Activated CD8-positive, alpha-beta memory T cell treated with anti-CD3 and anti-CD28 coated beads for 48 hours (primary cell): ENCODE results near the gene ELSPBP1.
"Not testable (repeated sequence)": the region's sequence is repeated elsewhere in the genome, so short reads cannot be mapped to it uniquely, and the experiment has no call there.

ENCODE experiments used
- DNase-seq, 3 experiments: peaks; one replicate each; pipeline ENCODE4 v3.0.0-alpha.2; 2020; ENCODE audit warnings: low read depth in 2 of 3, low spot score in 2 of 3

The ELSPBP1 gene

GRCh38 chr19:47994209-47994802, at the start of gene ELSPBP1:
Gene ELSPBP1 (plus strand): TSS chr19:47994632. CDS start chr19:48008668, 14,036 bp downstream.
- no peak for DNase-seq

GRCh38 chr19:47949852-47950521, 44.4 kb upstream of the ELSPBP1 start:
- DNase-seq, result peak in 1 of 3 experiments; percentile 10

GRCh38 chr19:47952132-47952531, 42.3 kb upstream of the ELSPBP1 start:
- DNase-seq, result not testable (repeated sequence)

GRCh38 chr19:47955936-47956335, 38.5 kb upstream of the ELSPBP1 start:
- DNase-seq, result not testable (repeated sequence)

- DNase-seq, result no peak
These were observed 20.9 kb upstream of the ELSPBP1 start for GRCh38 chr19:47973529-47973928.

- DNase-seq, result no peak
These were observed 3.1 kb upstream of the ELSPBP1 start for GRCh38 chr19:47991191-47991808.

- DNase-seq, result no peak
These were observed 2.4 kb upstream of the ELSPBP1 start, which contains the start of gene BSPH1 for GRCh38 chr19:47992070-47992469. Gene BSPH1 (minus strand): TSS chr19:47992170. CDS start chr19:47992081, 89 bp downstream.

- DNase-seq, result no peak
These were observed 1.8 kb downstream of the ELSPBP1 start for GRCh38 chr19:47996230-47996727.

GRCh38 chr19:47998800-47999199, 4.4 kb downstream of the ELSPBP1 start:
- no peak for DNase-seq

- DNase-seq, result no peak
These were observed 6.4 kb downstream of the ELSPBP1 start for GRCh38 chr19:48000846-48001245.

- DNase-seq, result no peak
These were observed 9.8 kb downstream of the ELSPBP1 start for GRCh38 chr19:48004236-48004635.

- peak in 1 of 3 experiments; percentile 0 for DNase-seq
These were observed 12.3 kb downstream of the ELSPBP1 start for GRCh38 chr19:48006762-48007161.

GRCh38 chr19:48010932-48011758, 16.7 kb downstream of the ELSPBP1 start:
- no peak for DNase-seq

GRCh38 chr19:48020686-48021085, 26.3 kb downstream of the ELSPBP1 start:
- DNase-seq, result no peak

- no peak for DNase-seq
These were observed 28.6 kb downstream of the ELSPBP1 start for GRCh38 chr19:48023011-48023410.

GRCh38 chr19:48023518-48023917, 29.1 kb downstream of the ELSPBP1 start:
- no peak for DNase-seq

- no peak for DNase-seq
These were observed 31.0 kb downstream of the ELSPBP1 start for GRCh38 chr19:48025480-48025879.

GRCh38 chr19:48029431-48029830, 35.0 kb downstream of the ELSPBP1 start:
- DNase-seq, result no peak

- no peak for DNase-seq
These were observed 35.6 kb downstream of the ELSPBP1 start for GRCh38 chr19:48030073-48030472.

- no peak for DNase-seq
These were observed 39.2 kb downstream of the ELSPBP1 start for GRCh38 chr19:48033604-48034003.

- DNase-seq, result no peak
These were observed 42.3 kb downstream of the ELSPBP1 start for GRCh38 chr19:48036765-48037164.
